Caco-2 (cell line): ENCODE data around the gene LMF1. TPM values are rescaled to one million over a fixed set of nuclear protein-coding genes. Genes with fewer than 3 reads are reported as not detected.

Source experiments
- BruUV-seq: library from RNA; stranded (reverse); fragments of 400-500 nt; replicated peaks from 2 replicates; lab custom pipeline; 2021; lab: Mats Ljungman, UMichigan
- CTCF ChIA-PET: fragments of 300-600 bp; sonication (Branson Sonifier 250); formaldehyde crosslinking; loops from one replicate; lab custom pipeline; 2022; ENCODE audit warnings: antibody characterized with exemption; lab: Charles Lee
- POLR2A ChIA-PET: fragments of 300-600 bp; sonication (Branson Sonifier 250); formaldehyde crosslinking; loops from one replicate; lab custom pipeline; 2022; ENCODE audit warnings: antibody characterized with exemption; lab: Charles Lee
- DNase-seq, 2 experiments: peaks; one replicate each; pipeline versions ENCODE4 v3.0.0 to v3.0.0-alpha.2; 2020 to 2022
- H3K27me3 ChIP-seq: replicated peaks from 2 replicates; pipeline ENCODE4 v1.6.0; 2011; ENCODE audit warnings: low read length; ENCODE audit not compliant: control insufficient read depth, insufficient read depth
- H3K36me3 ChIP-seq: 2 replicates; pipeline ENCODE4 v1.5.1; 2011; ENCODE audit warnings: low read length; ENCODE audit not compliant: control insufficient read depth, insufficient read depth
- H3K4me1 ChIP-seq: fragments of 250-450 bp; sonication (Bioruptor Pico); 2 replicates; pipeline ENCODE4 v1.5.1; 2020; ENCODE audit warnings: mild to moderate bottlenecking
- H3K4me3 ChIP-seq: 2 replicates; pipeline ENCODE4 v1.5.1; 2011; ENCODE audit warnings: low read depth, mild to moderate bottlenecking, control low read depth, low read length
- H3K9me3 ChIP-seq: fragments of 250-450 bp; sonication (Bioruptor Pico); 2 replicates; pipeline ENCODE4 v1.5.1; 2020; ENCODE audit warnings: mild to moderate bottlenecking, moderate library complexity
- H3K27ac Mint-ChIP-seq: one replicate; pipeline ENCODE4 v1.8.0; 2022; ENCODE audit warnings: mixed read lengths; ENCODE audit not compliant: unreplicated experiment
- H3K27me3 Mint-ChIP-seq: one replicate; pipeline ENCODE4 v1.8.0; 2022; ENCODE audit warnings: mixed read lengths; ENCODE audit not compliant: insufficient read depth, unreplicated experiment
- H3K36me3 Mint-ChIP-seq: one replicate; pipeline ENCODE4 v1.8.0; 2022; ENCODE audit warnings: mild to moderate bottlenecking, mixed read lengths; ENCODE audit not compliant: insufficient read depth, unreplicated experiment
- H3K4me1 Mint-ChIP-seq: one replicate; pipeline ENCODE4 v1.8.0; 2022; ENCODE audit warnings: low read depth, mixed read lengths; ENCODE audit not compliant: unreplicated experiment
- H3K4me3 Mint-ChIP-seq: one replicate; pipeline ENCODE4 v1.8.0; 2022; ENCODE audit warnings: mild to moderate bottlenecking, moderate library complexity, mixed read lengths; ENCODE audit not compliant: unreplicated experiment
- H3K9me3 Mint-ChIP-seq: one replicate; pipeline ENCODE4 v1.8.0; 2022; ENCODE audit warnings: mixed read lengths; ENCODE audit not compliant: unreplicated experiment
- intact Hi-C: fragments of 100-400 bp; cut with micrococcal nuclease; formaldehyde crosslinking; loops from one replicate; pipeline ENCODE4 v1.10.0; 2022; ENCODE audit not compliant: unreplicated experiment
- total RNA-seq: library from RNA; stranded (reverse); gene quantifications from 2 replicates; pipeline ENCODE4 v1.2.3, GENCODE V29; 2022
- TF ChIP-seq, protein P1 (sequence below), 2 experiments: fragments of 200-600 bp in 1 of 2; IDR thresholded peaks; 1 replicate in 1 of 2; 2 replicates in 1 of 2; pipeline versions ENCODE4 v1.5.1 to v1.8.0; 2011 to 2022; ENCODE audit warnings: antibody characterized with exemption in 1 of 2, control low read depth in 1 of 2, inconsistent platforms in 1 of 2, low read depth in 1 of 2, low read length in 1 of 2, mild to moderate bottlenecking in 1 of 2, moderate library complexity in 1 of 2; ENCODE audit not compliant: insufficient read depth in 1 of 2, severe bottlenecking in 1 of 2, unreplicated experiment in 1 of 2

LMF1 gene
- total RNA-seq, 1 experiment from 2014 or later = 12.3 TPM

DNA sequence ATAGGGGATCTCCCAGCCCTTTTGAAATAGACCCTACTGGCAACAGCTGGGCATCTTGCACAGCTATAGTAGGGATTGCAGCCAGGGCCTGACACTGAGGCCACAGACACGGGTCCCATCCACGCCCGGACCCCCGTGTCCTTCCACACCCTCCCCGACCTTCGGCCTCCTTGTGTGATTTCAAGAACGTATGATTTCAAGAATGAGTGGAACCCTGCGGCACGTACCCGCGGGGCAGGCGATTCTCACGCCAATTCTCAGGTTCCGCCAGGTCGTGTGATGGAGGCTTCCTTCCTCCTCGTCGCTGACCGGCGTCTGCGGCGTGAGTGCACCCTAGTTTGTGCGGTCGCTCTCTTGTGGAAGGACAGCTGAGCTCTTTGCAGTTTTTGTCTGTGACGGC lies 114.0 kb downstream of the LMF1 start:
- POLR2A ChIA-PET = no interaction called here
- intact Hi-C loops = no loop called here
- BruUV-seq = no TSS peak
- Mint-ChIP-seq H3K36me3 (peaks cover 30% of the 10 kb centered on the region), H3K4me1 (no peaks in the 10 kb centered on the region), H3K27me3 (no peaks in the 10 kb centered on the region), H3K27ac (no peak overlapping the region), H3K4me3 (no peak overlapping the region), H3K9me3 (no peaks in the 10 kb centered on the region)
- Histone ChIP-seq H3K36me3 (no peaks in the 10 kb centered on the region), H3K4me3 (no peak overlapping the region), H3K27me3 (no peaks in the 10 kb centered on the region), H3K9me3 (peaks cover 11% of the 10 kb centered on the region; the same call in 1 of the 2 replicates), H3K4me1 (no peaks in the 10 kb centered on the region)
- TF ChIP-seq, protein P1, sequence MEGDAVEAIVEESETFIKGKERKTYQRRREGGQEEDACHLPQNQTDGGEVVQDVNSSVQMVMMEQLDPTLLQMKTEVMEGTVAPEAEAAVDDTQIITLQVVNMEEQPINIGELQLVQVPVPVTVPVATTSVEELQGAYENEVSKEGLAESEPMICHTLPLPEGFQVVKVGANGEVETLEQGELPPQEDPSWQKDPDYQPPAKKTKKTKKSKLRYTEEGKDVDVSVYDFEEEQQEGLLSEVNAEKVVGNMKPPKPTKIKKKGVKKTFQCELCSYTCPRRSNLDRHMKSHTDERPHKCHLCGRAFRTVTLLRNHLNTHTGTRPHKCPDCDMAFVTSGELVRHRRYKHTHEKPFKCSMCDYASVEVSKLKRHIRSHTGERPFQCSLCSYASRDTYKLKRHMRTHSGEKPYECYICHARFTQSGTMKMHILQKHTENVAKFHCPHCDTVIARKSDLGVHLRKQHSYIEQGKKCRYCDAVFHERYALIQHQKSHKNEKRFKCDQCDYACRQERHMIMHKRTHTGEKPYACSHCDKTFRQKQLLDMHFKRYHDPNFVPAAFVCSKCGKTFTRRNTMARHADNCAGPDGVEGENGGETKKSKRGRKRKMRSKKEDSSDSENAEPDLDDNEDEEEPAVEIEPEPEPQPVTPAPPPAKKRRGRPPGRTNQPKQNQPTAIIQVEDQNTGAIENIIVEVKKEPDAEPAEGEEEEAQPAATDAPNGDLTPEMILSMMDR (IDR thresholded peaks at IDR 0.05; ENCODE audit: insufficient read depth in 1 of 2, low read depth in 1 of 2, low read length in 1 of 2, severe bottlenecking in 1 of 2, unreplicated experiment in 1 of 2) = no peak
- CTCF ChIA-PET = no interaction called here
- DNase-seq = no peak

DNA sequence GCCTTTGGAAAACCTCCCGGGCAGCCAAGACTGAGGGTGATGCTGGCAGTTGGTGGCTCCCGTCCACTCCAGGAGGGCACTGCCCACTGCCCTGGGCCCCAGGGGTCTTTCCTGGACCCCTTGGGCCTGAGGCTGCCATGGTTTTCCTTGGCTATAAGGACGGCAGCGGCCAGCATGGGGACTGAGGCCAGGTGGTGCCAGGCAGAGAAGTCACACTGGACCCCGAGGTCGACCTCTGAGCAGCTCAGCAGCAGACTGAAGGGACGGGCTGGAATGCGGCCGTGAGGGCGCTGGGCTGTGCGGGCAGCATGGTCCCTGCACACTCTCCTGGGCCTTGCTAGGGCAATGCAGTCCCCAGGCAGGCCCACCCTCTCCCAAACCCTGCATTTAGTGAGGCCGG lies 114.7 kb downstream of the LMF1 start:
- Mint-ChIP-seq H3K9me3 (no peaks in the 10 kb centered on the region), H3K27me3 (no peaks in the 10 kb centered on the region), H3K4me3 (no peak overlapping the region), H3K4me1 (no peaks in the 10 kb centered on the region), H3K27ac (no peak overlapping the region), H3K36me3 (peaks cover 30% of the 10 kb centered on the region)
- H3K27me3 ChIP-seq = no peaks in the 10 kb centered on the region
- TF ChIP-seq, protein P1 (IDR thresholded peaks at IDR 0.05; ENCODE audit: insufficient read depth in 1 of 2, low read depth in 1 of 2, low read length in 1 of 2, severe bottlenecking in 1 of 2, unreplicated experiment in 1 of 2) = no peak
- no peak for DNase-seq
- H3K36me3 ChIP-seq = no peaks in the 10 kb centered on the region
- BruUV-seq = no TSS peak
- ChIA-PET POLR2A (no interaction called here), CTCF (no interaction called here)
- no peaks in the 10 kb centered on the region for H3K4me1 ChIP-seq
- H3K9me3 ChIP-seq = peaks cover 11% of the 10 kb centered on the region; the same call in 1 of the 2 replicates
- intact Hi-C loops = no loop called here
- H3K4me3 ChIP-seq = no peak overlapping the region

DNA sequence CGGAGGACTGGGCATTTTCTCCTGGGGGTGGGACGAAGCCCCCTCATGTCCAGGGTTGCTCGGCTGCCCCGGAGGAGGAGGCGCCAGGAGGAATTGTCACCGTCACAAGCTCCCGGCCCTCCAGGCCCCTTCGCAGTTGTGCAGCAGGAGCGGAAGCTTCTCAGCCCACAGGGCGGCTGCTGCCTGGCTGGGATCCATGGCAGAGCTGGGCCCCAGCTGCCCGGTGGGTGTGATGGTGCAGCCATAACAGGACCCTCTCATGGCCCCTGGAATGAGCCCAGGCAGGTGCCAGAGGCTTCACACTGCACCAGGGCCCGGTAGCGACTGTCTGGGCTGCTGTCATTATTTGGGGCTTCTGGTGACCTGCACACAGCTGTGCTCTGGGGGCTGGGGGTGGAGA lies 115.3 kb downstream of the LMF1 start:
- H3K27me3 Mint-ChIP-seq = no peaks in the 10 kb centered on the region
- H3K36me3 Mint-ChIP-seq = peaks cover 29% of the 10 kb centered on the region
- H3K4me1 Mint-ChIP-seq = no peaks in the 10 kb centered on the region
- intact Hi-C loops = no loop called here
- no peaks in the 10 kb centered on the region for H3K27me3 ChIP-seq
- CTCF ChIA-PET = no interaction called here
- no peaks in the 10 kb centered on the region for H3K36me3 ChIP-seq
- H3K27ac Mint-ChIP-seq = no peak overlapping the region
- POLR2A ChIA-PET = no interaction called here
- DNase-seq = no peak
- TF ChIP-seq, protein P1 (IDR thresholded peaks at IDR 0.05; ENCODE audit: insufficient read depth in 1 of 2, low read depth in 1 of 2, low read length in 1 of 2, severe bottlenecking in 1 of 2, unreplicated experiment in 1 of 2) = no peak
- peaks cover 11% of the 10 kb centered on the region; the same call in 1 of the 2 replicates for H3K9me3 ChIP-seq
- BruUV-seq = no TSS peak
- no peaks in the 10 kb centered on the region for H3K9me3 Mint-ChIP-seq
- no peak overlapping the region for H3K4me3 ChIP-seq
- H3K4me3 Mint-ChIP-seq = no peak overlapping the region
- no peaks in the 10 kb centered on the region for H3K4me1 ChIP-seq
